GM23248 (cell line): ENCODE results near the gene OR2V1. TPM values are rescaled to one million over a fixed set of nuclear protein-coding genes. Genes with fewer than 3 reads are reported as not detected.
"Not testable (repeated sequence)": the region's sequence is repeated elsewhere in the genome, so short reads cannot be mapped to it uniquely, and the experiment has no call there.

ENCODE experiments used
- DNase-seq: peaks from one replicate; pipeline ENCODE4 v3.0.0-alpha.2; 2015
- H2AFZ ChIP-seq: fragments of 200-600 bp; sonication (generic); 2 replicates; pipeline ENCODE4 v1.6.1; 2016; ENCODE audit warnings: antibody characterized with exemption
- H3F3A ChIP-seq: fragments of 200-600 bp; sonication (generic); 2 replicates; pipeline ENCODE4 v1.6.1; 2016; ENCODE audit warnings: mild to moderate bottlenecking, antibody characterized with exemption, mixed run types; ENCODE audit not compliant: insufficient read depth
- H3K27ac ChIP-seq: fragments of 200-600 bp; sonication (generic); 2 replicates; pipeline ENCODE4 v1.5.1; 2016; ENCODE audit warnings: mild to moderate bottlenecking
- H3K27me3 ChIP-seq: fragments of 200-600 bp; sonication (generic); replicated peaks from 2 replicates; pipeline ENCODE4 v1.6.1; 2016; ENCODE audit warnings: mild to moderate bottlenecking; ENCODE audit not compliant: insufficient read depth
- H3K36me3 ChIP-seq: fragments of 200-600 bp; sonication (generic); 2 replicates; pipeline ENCODE4 v1.6.1; 2016; ENCODE audit warnings: low read depth, mild to moderate bottlenecking
- H3K4me1 ChIP-seq: fragments of 200-600 bp; sonication (generic); 2 replicates; pipeline ENCODE4 v1.6.1; 2016; ENCODE audit warnings: mild to moderate bottlenecking; ENCODE audit not compliant: insufficient read depth
- H3K4me2 ChIP-seq: fragments of 200-600 bp; sonication (generic); one replicate; pipeline ENCODE4 v1.6.1; 2016; ENCODE audit warnings: mild to moderate bottlenecking; ENCODE audit not compliant: unreplicated experiment
- H3K4me3 ChIP-seq: fragments of 200-600 bp; sonication (generic); 2 replicates; pipeline ENCODE4 v1.5.1; 2016; ENCODE audit warnings: mild to moderate bottlenecking
- H3K79me2 ChIP-seq: fragments of 200-600 bp; sonication (generic); 2 replicates; pipeline ENCODE4 v1.6.1; 2016; ENCODE audit warnings: mild to moderate bottlenecking; ENCODE audit not compliant: insufficient read depth
- H3K9ac ChIP-seq: fragments of 200-600 bp; sonication (generic); 2 replicates; pipeline ENCODE4 v1.6.1; 2016; ENCODE audit warnings: mild to moderate bottlenecking
- H3K9me2 ChIP-seq: fragments of 200-600 bp; sonication (generic); 2 replicates; pipeline ENCODE4 v1.6.1; 2016; ENCODE audit warnings: mixed run types, mild to moderate bottlenecking, moderate library complexity; ENCODE audit not compliant: insufficient read depth
- H3K9me3 ChIP-seq: fragments of 200-600 bp; sonication (generic); one replicate; pipeline ENCODE4 v1.6.1; 2017; ENCODE audit warnings: low read depth
- H4K20me1 ChIP-seq: fragments of 200-600 bp; sonication (generic); 2 replicates; pipeline ENCODE4 v1.6.0; 2016; ENCODE audit not compliant: insufficient read depth
- EZH2 ChIP-seq: fragments of 200-600 bp; sonication (generic); IDR thresholded peaks from 2 replicates; pipeline ENCODE4 v1.6.1; 2018; ENCODE audit warnings: antibody characterized with exemption, mild to moderate bottlenecking; ENCODE audit not compliant: insufficient read depth, poor library complexity, severe bottlenecking
- EZH2phosphoT487 ChIP-seq: fragments of 200-600 bp; sonication (generic); IDR thresholded peaks from 2 replicates; pipeline ENCODE4 v1.6.1; 2018; ENCODE audit warnings: antibody characterized with exemption, moderate library complexity, mild to moderate bottlenecking, low read depth; ENCODE audit not compliant: insufficient read depth
- WGBS, 2 experiments: methylation state at CpG; one replicate each; pipeline ENCODE4 v1.1.6; 2015 to 2017; ENCODE audit warnings: low lambda C conversion rate in 2 of 2, low coverage in 1 of 2; ENCODE audit errors: missing lambda C conversion rate in 2 of 2; 5-methylcytosine and 5-hydroxymethylcytosine counted together
- in situ Hi-C: fragments of 300-500 bp; cut with MboI; formaldehyde crosslinking; loops from 2 replicates; pipeline ENCODE4 v1.15.0; 2020
- polyA plus RNA-seq: library from polyadenylated mRNA; unstranded; fragments of >200 nt; fragmentation: Nextera tagmentation; extraction: Ambion mirVana; gene quantifications from 2 replicates; pipeline ENCODE4 v1.2.1, GENCODE V29; 2016
- total RNA-seq: library from RNA; depleted of rRNA; stranded (reverse); fragments of >200 nt; shearing (Covaris generic); gene quantifications from 2 replicates; pipeline ENCODE4 v1.2.3, GENCODE V29; 2014

OR2V1 gene
- total and polyA plus RNA-seq, 2 experiments from 2014 or later = not detected

GRCh38 chr5:181149355-181149754, 18.4 kb upstream of the OR2V1 start:
- Histone ChIP-seq H3F3A (no peaks in the 10 kb centered on the region), H3K4me1 (no peaks in the 10 kb centered on the region), H4K20me1 (no peaks in the 10 kb centered on the region), H3K4me2 (no peak overlapping the region), H3K9me2 (no peaks in the 10 kb centered on the region), H3K9me3 (no peaks in the 10 kb centered on the region), H3K9ac (no peak overlapping the region), H2AFZ (no peak overlapping the region), H3K4me3 (no peak overlapping the region), H3K27ac (no peak overlapping the region), H3K36me3 (no peaks in the 10 kb centered on the region), H3K79me2 (no peaks in the 10 kb centered on the region), H3K27me3 (peaks cover 14% of the 10 kb centered on the region; the same call in 1 of the 2 replicates)
- in situ Hi-C loops = no loop called here
- DNase-seq = no peak
- WGBS, 2 experiments = 65 to 68% methylated on average over 6 of the region's 6 CpGs
- TF ChIP-seq EZH2 = no peak
- TF ChIP-seq EZH2phosphoT487 = no peak

- H3F3A ChIP-seq, H3K36me3 ChIP-seq, H3K9ac ChIP-seq, H3K9me2 ChIP-seq, H4K20me1 ChIP-seq, H3K4me1 ChIP-seq, DNase-seq, in situ Hi-C loops, H2AFZ ChIP-seq, H3K4me2 ChIP-seq, H3K4me3 ChIP-seq, H3K79me2 ChIP-seq, H3K9me3 ChIP-seq, H3K27ac ChIP-seq: not testable (repeated sequence)
- peaks cover 14% of the 10 kb centered on the region; the same call in 1 of the 2 replicates for H3K27me3 ChIP-seq
- 9 to 11% methylated on average over 5 to 7 of the region's 7 CpGs for WGBS, 2 experiments
These were observed 16.1 kb upstream of the OR2V1 start, which contains the start of gene OR2V2 for GRCh38 chr5:181146927-181147636. Gene OR2V2 (plus strand): TSS chr5:181147586. CDS start chr5:181154943, 7,357 bp downstream.

- no peaks in the 10 kb centered on the region for H3K9me2 ChIP-seq
- H3K4me1 ChIP-seq = no peaks in the 10 kb centered on the region
- H4K20me1 ChIP-seq = no peaks in the 10 kb centered on the region
- no peak overlapping the region for H3K4me3 ChIP-seq
- no peak overlapping the region for H2AFZ ChIP-seq
- H3K27me3 ChIP-seq = peaks cover 14% of the 10 kb centered on the region; the same call in 1 of the 2 replicates
- no peaks in the 10 kb centered on the region for H3K79me2 ChIP-seq
- DNase-seq = no peak
- WGBS, 2 experiments = 0% methylated on average over 1 of the region's 1 CpG
- no peak for TF ChIP-seq EZH2phosphoT487
- TF ChIP-seq EZH2 = no peak
- in situ Hi-C loops = no loop called here
- no peak overlapping the region for H3K9ac ChIP-seq
- no peaks in the 10 kb centered on the region for H3K9me3 ChIP-seq
- no peaks in the 10 kb centered on the region for H3K36me3 ChIP-seq
- H3F3A ChIP-seq = no peaks in the 10 kb centered on the region
- H3K27ac ChIP-seq = no peak overlapping the region
- no peak overlapping the region for H3K4me2 ChIP-seq
These were observed 14.2 kb upstream of the OR2V1 start for GRCh38 chr5:181145133-181145532.

- Histone ChIP-seq H3K9ac (no peak overlapping the region), H3K36me3 (no peaks in the 10 kb centered on the region), H2AFZ (no peak overlapping the region), H3K9me3 (no peaks in the 10 kb centered on the region), H3K4me3 (no peak overlapping the region), H3K4me1 (no peaks in the 10 kb centered on the region), H3K27ac (no peak overlapping the region), H3K27me3 (peaks cover 11% of the 10 kb centered on the region; the same call in 1 of the 2 replicates), H3F3A (no peaks in the 10 kb centered on the region), H3K79me2 (no peaks in the 10 kb centered on the region), H3K9me2 (no peaks in the 10 kb centered on the region), H3K4me2 (no peak overlapping the region), H4K20me1 (no peaks in the 10 kb centered on the region)
- 28 to 37% methylated on average over 5 to 6 of the region's 7 CpGs for WGBS, 2 experiments
- DNase-seq = no peak
- TF ChIP-seq EZH2phosphoT487 (no peak), EZH2 (no peak)
- in situ Hi-C loops = no loop called here
These were observed 11.1 kb upstream of the OR2V1 start for GRCh38 chr5:181142054-181142453.

GRCh38 chr5:181140766-181141165, 9.8 kb upstream of the OR2V1 start:
- Histone ChIP-seq H3K27ac (no peak overlapping the region), H3K9ac (no peak overlapping the region), H3K27me3 (peaks cover 5% of the 10 kb centered on the region; the same call in 1 of the 2 replicates), H3K4me3 (no peak overlapping the region), H3F3A (no peaks in the 10 kb centered on the region), H3K4me2 (no peak overlapping the region), H3K79me2 (no peaks in the 10 kb centered on the region), H3K9me3 (no peaks in the 10 kb centered on the region), H3K9me2 (no peaks in the 10 kb centered on the region), H3K36me3 (no peaks in the 10 kb centered on the region), H4K20me1 (no peaks in the 10 kb centered on the region), H2AFZ (no peak overlapping the region), H3K4me1 (no peaks in the 10 kb centered on the region)
- WGBS, 2 experiments = 55 to 65% methylated on average over 3 of the region's 3 CpGs
- TF ChIP-seq EZH2 = no peak
- TF ChIP-seq EZH2phosphoT487 = no peak
- in situ Hi-C loops = no loop called here
- no peak for DNase-seq
